Testis (tissue), 2 donors: ENCODE results near the gene CCNC.

ENCODE experiments used
- CTCF ChIP-seq, 3 experiments: fragments of 450-650 bp in 2 of 3; fragments of 200-600 bp in 1 of 3; sonication (generic) in 1 of 3; IDR thresholded peaks; one replicate each; pipeline ENCODE4 v1.5.1; 2016 to 2019; ENCODE audit warnings: antibody characterized with exemption in 3 of 3, mild to moderate bottlenecking in 2 of 3, moderate library complexity in 1 of 3
- POLR2A ChIP-seq: fragments of 450-650 bp; IDR thresholded peaks from one replicate; pipeline ENCODE4 v1.6.1; 2017; ENCODE audit warnings: antibody characterized with exemption, mild to moderate bottlenecking, moderate library complexity

GRCh38 chr6:99568103-99568933 is at the start of gene CCNC:
- TF ChIP-seq POLR2A (no peak), CTCF (IDR thresholded peaks at IDR 0.05) (no peak)
